CD4-positive, alpha-beta T cell treated with Interleukin-4 for 1 hour (primary cell): ENCODE measurements around the gene INO80D.
"Not testable (repeated sequence)": the region's sequence is repeated elsewhere in the genome, so short reads cannot be mapped to it uniquely, and the experiment has no call there.

Experiments
- DNase-seq, 2 donors: peaks; one replicate each; pipeline ENCODE4 v3.0.0-alpha.2; 2020 to 2022

The INO80D gene, protein sequence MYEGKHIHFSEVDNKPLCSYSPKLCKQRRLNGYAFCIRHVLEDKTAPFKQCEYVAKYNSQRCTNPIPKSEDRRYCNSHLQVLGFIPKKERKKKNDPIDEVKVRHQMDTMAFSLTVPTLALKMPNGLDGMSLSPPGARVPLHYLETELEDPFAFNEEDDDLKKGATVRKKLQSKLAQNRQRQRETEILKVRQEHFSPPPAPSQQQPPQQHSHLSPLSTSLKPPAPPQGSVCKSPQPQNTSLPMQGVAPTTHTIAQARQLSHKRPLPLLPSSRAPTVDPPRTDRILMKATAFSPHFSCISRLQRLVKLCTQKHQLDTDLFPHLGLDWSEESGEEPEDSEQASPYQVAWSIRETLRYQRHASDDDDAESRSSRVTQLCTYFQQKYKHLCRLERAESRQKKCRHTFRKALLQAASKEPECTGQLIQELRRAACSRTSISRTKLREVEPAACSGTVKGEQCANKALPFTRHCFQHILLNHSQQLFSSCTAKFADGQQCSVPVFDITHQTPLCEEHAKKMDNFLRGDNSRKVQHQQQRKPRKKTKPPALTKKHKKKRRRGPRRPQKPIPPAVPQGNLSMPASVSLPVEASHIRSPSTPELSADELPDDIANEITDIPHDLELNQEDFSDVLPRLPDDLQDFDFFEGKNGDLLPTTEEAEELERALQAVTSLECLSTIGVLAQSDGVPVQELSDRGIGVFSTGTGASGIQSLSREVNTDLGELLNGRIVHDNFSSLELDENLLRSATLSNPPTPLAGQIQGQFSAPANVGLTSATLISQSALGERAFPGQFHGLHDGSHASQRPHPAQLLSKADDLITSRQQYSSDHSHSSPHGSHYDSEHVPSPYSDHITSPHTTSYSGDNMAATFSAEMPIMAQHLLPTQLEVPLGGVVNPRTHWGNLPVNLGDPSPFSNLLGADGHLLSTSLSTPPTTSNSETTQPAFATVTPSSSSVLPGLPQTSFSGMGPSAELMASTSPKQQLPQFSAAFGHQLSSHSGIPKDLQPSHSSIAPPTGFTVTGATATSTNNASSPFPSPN

GRCh38 chr2:206085742-206086445 is at the start of gene INO80D:
INO80D (minus strand) TSS chr2:206086174; CDS start chr2:206063016, 23,158 bp downstream.
- peak; percentile 88 to 89 for DNase-seq

- DNase-seq, result no peak
Measured at GRCh38 chr2:206127656-206128055, 41.7 kb upstream of the INO80D start.

DNA sequence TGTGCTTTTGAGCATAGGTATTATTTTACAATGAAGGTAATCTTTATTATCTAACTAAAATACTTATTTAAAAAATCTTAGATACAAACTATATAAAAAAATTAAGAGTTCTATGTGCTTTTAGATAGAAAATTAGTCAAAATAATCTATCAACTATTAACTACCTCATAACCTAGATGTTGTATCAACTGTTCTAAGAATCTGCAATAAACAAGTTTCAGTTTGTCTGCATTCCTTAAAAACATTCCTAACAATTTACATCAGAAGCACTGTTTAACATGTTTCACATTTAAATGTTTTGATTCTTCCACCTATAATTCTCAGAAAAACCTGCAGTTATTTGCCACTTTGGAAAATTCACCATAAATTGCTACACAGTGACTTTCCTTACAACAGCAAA is 39.9 kb upstream of the INO80D start:
- DNase-seq, result no peak

- not testable (repeated sequence) for DNase-seq
Measured at GRCh38 chr2:206122569-206122968, 36.6 kb upstream of the INO80D start.

- no peak for DNase-seq
Measured at GRCh38 chr2:206116278-206116677, 30.3 kb upstream of the INO80D start.

DNA sequence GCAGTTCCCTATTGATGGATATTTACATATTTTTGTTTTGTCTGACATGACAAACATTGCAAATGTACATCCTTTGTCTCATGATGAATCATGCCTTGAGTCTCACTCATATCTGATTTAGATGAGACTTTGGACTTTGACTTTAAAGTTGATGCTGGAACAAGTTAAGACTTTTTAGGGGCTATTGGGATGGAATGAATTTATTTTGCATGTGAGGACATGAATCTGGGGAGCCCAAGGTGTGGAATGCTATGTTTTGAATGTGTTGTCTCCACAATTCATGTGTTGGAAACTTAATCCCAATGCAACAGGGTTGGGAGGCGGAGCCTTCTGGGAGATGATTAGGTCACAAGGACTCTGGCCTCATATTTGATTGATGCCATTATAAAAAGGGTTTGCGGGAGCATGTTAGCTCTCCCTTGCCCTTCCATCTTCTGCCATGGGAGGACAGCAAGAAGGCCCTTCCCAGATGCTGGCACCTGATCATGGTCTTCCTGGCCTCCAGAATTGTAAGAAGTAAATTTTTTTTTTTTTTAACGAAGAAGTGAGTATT is 29.1 kb upstream of the INO80D start:
- no peak for DNase-seq

DNA sequence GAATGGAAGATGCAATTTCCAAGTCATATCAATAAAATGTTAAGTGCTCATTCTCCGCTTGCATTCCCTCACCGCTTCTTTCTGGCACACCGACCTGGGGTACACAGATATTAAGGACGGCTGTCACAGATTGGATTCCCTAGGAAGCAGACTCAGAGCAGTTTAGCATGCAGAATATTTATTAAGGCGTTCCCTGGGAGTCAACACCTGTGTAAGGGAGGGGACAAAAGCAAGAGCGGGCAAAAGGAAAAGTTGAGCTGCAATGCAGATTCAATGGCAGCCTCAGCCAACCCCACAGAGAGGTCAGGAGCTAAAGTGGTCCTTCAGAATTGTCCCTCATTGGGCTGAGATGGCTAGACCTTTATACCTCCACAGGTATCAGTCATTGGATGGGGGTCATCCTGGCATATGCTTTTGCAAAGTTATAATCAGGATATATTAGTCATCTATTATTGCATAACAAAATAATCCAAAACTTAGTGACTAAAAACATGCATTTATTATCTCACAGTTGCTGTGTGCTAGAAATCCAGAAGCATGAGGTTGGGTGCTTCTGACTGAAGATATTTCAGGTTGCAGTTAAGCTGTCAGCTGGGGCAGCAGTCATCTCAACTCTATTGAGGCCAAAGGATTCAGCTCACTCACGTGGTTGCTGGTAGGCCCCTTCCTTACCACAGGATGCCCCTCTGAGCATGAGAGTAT is 27.0 kb upstream of the INO80D start:
- DNase-seq, result no peak

DNA sequence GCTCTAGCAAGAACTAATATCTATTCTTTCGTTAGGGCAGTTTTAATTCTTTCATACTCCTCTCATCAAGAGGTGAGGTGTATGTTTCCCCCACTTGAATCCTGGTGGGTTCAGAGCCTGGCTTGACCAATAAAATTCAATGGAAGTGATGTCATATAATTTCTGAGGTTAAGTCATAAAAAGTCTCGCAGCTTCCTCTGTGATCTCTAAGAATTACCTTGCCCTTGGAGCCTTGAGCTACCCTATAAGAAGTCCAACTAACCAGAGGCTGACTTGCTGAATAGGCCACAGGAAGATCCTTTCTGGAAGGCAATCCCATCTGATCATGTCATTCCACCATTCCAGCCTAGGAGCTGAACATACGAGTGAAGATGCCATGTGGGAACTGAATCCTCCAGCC is 26.1 kb upstream of the INO80D start:
- DNase-seq, result no peak

DNA sequence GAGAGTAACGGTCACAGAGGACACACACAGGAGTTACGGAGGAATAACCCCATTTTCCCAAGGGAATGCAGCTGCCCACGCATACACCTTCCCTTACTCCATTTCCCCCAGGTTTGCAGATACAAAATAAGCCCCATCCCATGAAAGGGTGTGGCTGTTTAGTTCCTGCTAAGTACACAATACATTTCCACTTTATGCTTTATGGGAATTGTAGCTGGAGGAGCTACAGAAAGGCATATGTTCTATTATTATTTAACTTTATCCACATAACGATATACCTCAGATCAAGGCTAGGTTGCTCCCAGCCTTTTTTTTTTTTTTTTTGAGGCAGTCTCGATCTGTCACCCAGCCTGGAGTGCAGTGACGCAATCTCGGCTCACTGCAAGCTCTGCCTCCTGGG is 22.7 kb upstream of the INO80D start:
- DNase-seq, result no peak

DNA sequence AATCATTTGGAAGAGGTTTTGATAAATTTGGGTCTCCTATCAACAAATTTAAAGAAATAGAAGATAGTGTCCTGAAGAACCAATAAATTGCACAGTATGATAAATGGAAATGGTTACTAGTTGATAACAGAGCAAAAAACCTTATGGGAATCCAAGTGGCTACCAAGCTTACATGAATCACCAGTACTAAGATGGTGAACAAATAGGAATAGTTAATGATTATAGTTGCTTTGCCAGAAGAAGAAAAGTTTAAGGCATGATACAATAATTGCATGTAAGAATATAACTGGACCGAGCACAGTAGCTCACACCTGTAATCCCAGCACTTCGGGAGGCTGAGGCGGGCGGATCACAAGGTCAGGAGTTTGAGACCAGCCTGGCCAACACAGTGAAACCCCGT is 19.6 kb upstream of the INO80D start:
- no peak for DNase-seq

GRCh38 chr2:206105038-206105437 is 19.1 kb upstream of the INO80D start:
- DNase-seq, result no peak

GRCh38 chr2:206098872-206099271 is 12.9 kb upstream of the INO80D start:
- peak in 1 of 2 donors; percentile 54 for DNase-seq

- no peak for DNase-seq
Measured at GRCh38 chr2:206098471-206098870, 12.5 kb upstream of the INO80D start.

- no peak for DNase-seq
Measured at GRCh38 chr2:206096876-206097275, 10.9 kb upstream of the INO80D start.

DNA sequence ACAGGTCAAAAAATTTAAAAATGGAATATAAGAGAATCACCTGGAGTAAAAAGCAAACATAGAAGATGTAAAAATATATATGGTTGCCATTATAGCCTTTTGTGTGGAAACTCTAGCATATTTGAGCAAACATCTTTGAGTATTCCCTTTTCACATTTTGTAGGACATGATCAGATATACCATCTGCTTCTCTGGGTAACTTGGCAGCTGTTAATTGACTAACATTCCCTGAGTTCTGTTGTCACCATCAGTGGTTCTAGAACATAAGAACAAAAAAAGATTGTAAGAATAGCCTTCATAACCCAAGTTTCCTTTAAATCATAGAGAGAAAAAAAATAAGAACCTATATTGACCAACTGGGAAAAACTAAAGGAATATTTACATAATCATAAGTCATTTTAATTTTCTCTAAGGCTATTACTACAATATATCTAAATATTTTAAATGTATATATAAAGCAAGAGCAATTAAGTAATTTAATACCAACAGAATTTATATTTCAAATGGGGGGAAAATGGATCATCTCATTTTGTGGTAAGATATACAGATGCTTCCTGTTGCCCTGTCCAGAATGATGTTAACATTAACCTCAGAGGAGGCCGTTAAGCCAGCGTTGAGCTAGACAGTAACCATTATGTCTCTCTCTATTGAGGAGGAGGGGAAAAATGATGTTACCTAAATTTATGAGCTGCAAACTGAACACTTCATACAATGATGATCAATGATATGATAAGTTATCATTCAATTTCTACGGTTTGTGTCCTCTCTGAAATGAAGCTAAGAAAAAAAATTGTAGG is 9.8 kb upstream of the INO80D start:
- no peak for DNase-seq

GRCh38 chr2:206092297-206092696 is 6.3 kb upstream of the INO80D start:
- no peak for DNase-seq

DNA sequence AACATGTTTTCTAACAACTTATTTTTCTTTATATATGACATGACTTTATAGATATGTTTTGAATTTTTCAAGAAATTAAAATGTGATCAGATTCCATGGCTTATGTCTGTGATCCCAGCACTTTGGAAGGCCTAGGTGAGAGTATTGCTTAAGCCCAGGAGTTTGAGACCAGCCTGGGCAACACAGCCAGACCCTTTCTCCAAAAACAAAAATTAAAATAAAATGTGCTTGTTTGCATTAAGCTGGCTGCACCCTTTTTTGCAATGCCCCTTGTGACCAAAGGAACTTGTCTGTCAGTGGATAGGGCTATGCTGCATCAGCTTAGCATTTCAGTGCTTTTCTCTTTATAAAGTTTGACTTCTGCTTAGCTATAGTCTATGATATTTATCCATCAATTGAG is 2.3 kb upstream of the INO80D start:
- no peak for DNase-seq

GRCh38 chr2:206086716-206087350 is 859 bp upstream of the INO80D start:
- no peak for DNase-seq

- DNase-seq, result peak; percentile 26 to 63
Measured at GRCh38 chr2:206084870-206085741, 868 bp downstream of the INO80D start.
